Measurements from ENCODE around the gene SIRT3.

Gene SIRT3

DNA sequence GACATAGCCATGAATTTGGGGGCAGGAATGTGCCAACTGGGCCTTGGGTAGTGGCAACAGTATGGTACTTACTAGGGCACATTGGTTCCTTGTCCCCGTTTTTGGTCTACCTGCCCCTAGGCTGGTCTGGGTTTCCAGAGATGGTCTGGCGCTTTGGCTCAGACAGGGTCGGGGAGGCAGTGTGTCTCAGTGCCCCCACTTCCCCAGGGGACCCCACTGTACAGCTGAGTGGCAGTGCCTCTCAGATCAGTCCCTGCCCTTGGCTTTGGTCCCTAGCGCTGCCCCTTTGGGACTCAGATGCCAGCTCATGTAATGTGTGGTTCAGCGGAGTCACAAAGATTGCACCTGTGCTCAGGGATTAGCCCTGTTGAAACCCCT is 25.4 kb downstream of the SIRT3 start:
- TF ChIP-seq CTCF (IDR thresholded peaks at IDR 0.05; ENCODE audit: control insufficient read depth, extremely low read depth, insufficient read depth), result no peak
- H3K4me3 ChIP-seq (ENCODE audit: low read depth, low read length), result no peak overlapping the region
- DNase-seq (ENCODE audit: low read depth), result no peak

- peak overlapping the region; percentile 88; the same call in 1 of the 2 replicates for H3K4me3 ChIP-seq (ENCODE audit: low read depth, low read length)
- DNase-seq (ENCODE audit: low read depth), result no peak
- TF ChIP-seq CTCF (IDR thresholded peaks at IDR 0.05; ENCODE audit: control insufficient read depth, extremely low read depth, insufficient read depth), result no peak
Measured at GRCh38 chr11:210122-210802, 25.9 kb downstream of the SIRT3 start.

- peak overlapping the region; percentile 88 for H3K4me3 ChIP-seq (ENCODE audit: low read depth, low read length)
- DNase-seq (ENCODE audit: low read depth), result no peak
- no peak for TF ChIP-seq CTCF (IDR thresholded peaks at IDR 0.05; ENCODE audit: control insufficient read depth, extremely low read depth, insufficient read depth)
Measured at GRCh38 chr11:209275-210121, 26.6 kb downstream of the SIRT3 start.

DNA sequence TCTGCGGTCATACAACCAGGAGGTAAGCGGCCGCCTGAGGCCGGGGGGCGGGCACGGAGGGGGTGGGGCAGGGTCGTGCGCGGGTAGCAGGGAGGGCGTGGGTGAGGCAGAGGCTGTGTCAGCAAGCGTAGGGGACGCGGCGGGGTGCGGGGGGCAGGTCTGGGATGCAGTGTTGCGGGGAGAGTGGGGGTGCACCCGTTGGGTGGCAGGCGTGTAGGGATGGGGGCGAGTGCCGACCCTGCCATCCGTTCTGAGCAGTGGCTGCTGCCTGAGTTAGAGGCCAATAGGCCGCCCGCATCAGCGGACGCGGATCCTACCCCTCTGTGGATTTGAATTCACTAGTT is 27.3 kb downstream of the SIRT3 start:
- DNase-seq (ENCODE audit: low read depth), result no peak
- no peak for TF ChIP-seq CTCF (IDR thresholded peaks at IDR 0.05; ENCODE audit: control insufficient read depth, extremely low read depth, insufficient read depth)
- peak overlapping the region; percentile 88 for H3K4me3 ChIP-seq (ENCODE audit: low read depth, low read length)

GRCh38 chr11:208181-208916 is 27.8 kb downstream of the SIRT3 start:
- TF ChIP-seq CTCF (IDR thresholded peaks at IDR 0.05; ENCODE audit: control insufficient read depth, extremely low read depth, insufficient read depth), result no peak
- peak overlapping the region; percentile 88 for H3K4me3 ChIP-seq (ENCODE audit: low read depth, low read length)
- DNase-seq (ENCODE audit: low read depth), result no peak

DNA sequence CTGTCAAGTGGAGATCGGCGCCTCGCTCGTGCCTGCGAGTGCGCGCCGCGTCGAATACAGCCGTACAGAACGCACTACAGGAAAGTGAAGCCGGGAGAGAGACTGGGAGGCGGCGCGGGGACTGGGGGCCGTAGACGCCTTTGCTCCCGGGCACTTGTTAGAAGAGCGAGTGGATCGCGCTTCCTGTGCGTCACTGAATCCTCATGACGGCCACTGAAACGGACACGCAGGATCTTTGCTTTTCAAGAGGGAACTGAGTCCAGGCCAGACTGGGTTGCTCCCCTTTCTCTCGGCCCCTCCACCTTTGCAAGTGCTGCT is 28.3 kb downstream of the SIRT3 start:
- TF ChIP-seq CTCF (IDR thresholded peaks at IDR 0.05; ENCODE audit: control insufficient read depth, extremely low read depth, insufficient read depth), result no peak
- peak overlapping the region; percentile 88 for H3K4me3 ChIP-seq (ENCODE audit: low read depth, low read length)
- no peak for DNase-seq (ENCODE audit: low read depth)
